ENCODE measurements around the gene CHCHD4.
A peak's percentile ranks its signal among the peaks of the same experiment; 100 is the strongest.

The CHCHD4 gene

GRCh38 chr3:14124615-14125192 lies at the start of gene CHCHD4, which contains the start of gene TMEM43:
TSS of gene CHCHD4 (minus strand) at chr3:14124870. CDS start at chr3:14124676, 194 bp downstream.
TSS of gene TMEM43 (plus strand) at chr3:14125052. CDS start at chr3:14125194, 142 bp downstream.
- TF ChIP-seq CTCF (IDR thresholded peaks at IDR 0.05; ENCODE audit: low read depth, low read length) = no peak
- H3K4me3 ChIP-seq (replicated peaks in 1 of 2; ENCODE audit: low read depth in 2 of 2, low read length in 2 of 2) = peak within 1 kb of the TSS; percentile 100
- peak; percentile 99 to 100 for DNase-seq (ENCODE audit: low read depth in 2 of 2)

GRCh38 chr3:14172496-14172895 lies 47.8 kb upstream of the CHCHD4 start:
- TF ChIP-seq CTCF (IDR thresholded peaks at IDR 0.05; ENCODE audit: low read depth, low read length) = no peak
- DNase-seq (ENCODE audit: low read depth in 2 of 2) = no peak
- H3K4me3 ChIP-seq (replicated peaks in 1 of 2; ENCODE audit: low read depth in 2 of 2, low read length in 2 of 2) = no peak overlapping the region

GRCh38 chr3:14170531-14171159 lies 46.0 kb upstream of the CHCHD4 start:
- DNase-seq (ENCODE audit: low read depth in 2 of 2) = peak; percentile 10 to 82
- TF ChIP-seq CTCF (IDR thresholded peaks at IDR 0.05; ENCODE audit: low read depth, low read length) = no peak

GRCh38 chr3:14169871-14170270 lies 45.2 kb upstream of the CHCHD4 start:
- TF ChIP-seq CTCF (IDR thresholded peaks at IDR 0.05; ENCODE audit: low read depth, low read length) = no peak
- peak in 1 of 2 donors; percentile 27 for DNase-seq (ENCODE audit: low read depth in 2 of 2)
- H3K4me3 ChIP-seq (replicated peaks in 1 of 2; ENCODE audit: low read depth in 2 of 2, low read length in 2 of 2) = no peak overlapping the region

More at GRCh38 chr3:14170531-14171159, 46.0 kb upstream of the CHCHD4 start:
- no peak overlapping the region for H3K4me3 ChIP-seq (replicated peaks in 1 of 2; ENCODE audit: low read depth in 2 of 2, low read length in 2 of 2)

GRCh38 chr3:14169435-14169834 lies 44.8 kb upstream of the CHCHD4 start:
- H3K4me3 ChIP-seq (replicated peaks in 1 of 2; ENCODE audit: low read depth in 2 of 2, low read length in 2 of 2) = no peak overlapping the region
- no peak for TF ChIP-seq CTCF (IDR thresholded peaks at IDR 0.05; ENCODE audit: low read depth, low read length)
- no peak for DNase-seq (ENCODE audit: low read depth in 2 of 2)

- no peak overlapping the region for H3K4me3 ChIP-seq (replicated peaks in 1 of 2; ENCODE audit: low read depth in 2 of 2, low read length in 2 of 2)
- DNase-seq (ENCODE audit: low read depth in 2 of 2) = peak in 1 of 2 donors; percentile 43
- no peak for TF ChIP-seq CTCF (IDR thresholded peaks at IDR 0.05; ENCODE audit: low read depth, low read length)
Observed at GRCh38 chr3:14166877-14167603, 42.4 kb upstream of the CHCHD4 start.
